ENCODE measurements around the gene SLC35E2B. TPM values are rescaled to one million over a fixed set of nuclear protein-coding genes. Genes with fewer than 3 reads are reported as not detected.

Gene SLC35E2B
- total RNA-seq, 1 experiment from 2014 or later, result 5.2 TPM

- no peak for DNase-seq (ENCODE audit: low spot score)
These were observed 80.5 kb downstream of the SLC35E2B start for GRCh38 chr1:1612104-1612400.

GRCh38 chr1:1610796-1611195, 81.8 kb downstream of the SLC35E2B start:
- DNase-seq (ENCODE audit: low spot score), result no peak

- no peak for DNase-seq (ENCODE audit: low spot score)
These were observed 82.6 kb downstream of the SLC35E2B start for GRCh38 chr1:1609822-1610485.

Other genes with a start within 250 kb of the SLC35E2B start
- gene ATAD3C, start 243.1 kb downstream of the SLC35E2B start, total RNA-seq (2014; rRNA removed; shearing (Covaris generic)), result not detected in 2 replicates
- gene ATAD3B, start 221.0 kb downstream of the SLC35E2B start, total RNA-seq (2014; rRNA removed; shearing (Covaris generic)), result 8.0 and 12.0 TPM in 2 replicates
- 16.4 and 19.2 TPM in 2 replicates for gene ATAD3A, start 180.6 kb downstream of the SLC35E2B start, total RNA-seq (2014; rRNA removed; shearing (Covaris generic))
- not detected in 2 replicates for gene TMEM240, start 152.2 kb downstream of the SLC35E2B start, total RNA-seq (2014; rRNA removed; shearing (Covaris generic))
- 49.7 and 56.2 TPM in 2 replicates for gene SSU72, start 117.9 kb downstream of the SLC35E2B start, total RNA-seq (2014; rRNA removed; shearing (Covaris generic))
- gene FNDC10, start 92.7 kb downstream of the SLC35E2B start, total RNA-seq (2014; rRNA removed; shearing (Covaris generic)), result not detected in 2 replicates
- gene MIB2, start 77.3 kb downstream of the SLC35E2B start, total RNA-seq (2014; rRNA removed; shearing (Covaris generic)), result 13.9 and 19.4 TPM in 2 replicates
- gene MMP23B, start 60.6 kb downstream of the SLC35E2B start, total RNA-seq (2014; rRNA removed; shearing (Covaris generic)), result 3.9 TPM in 1 of 2 replicates, not detected in the other
- 9.0 and 9.6 TPM in 2 replicates for gene CDK11B, start 33.8 kb downstream of the SLC35E2B start, total RNA-seq (2014; rRNA removed; shearing (Covaris generic))
- 6.6 and 9.8 TPM in 2 replicates for gene CDK11A, start 31.6 kb upstream of the SLC35E2B start, total RNA-seq (2014; rRNA removed; shearing (Covaris generic))
- 28.4 and 31.5 TPM in 2 replicates for gene NADK, start 85.7 kb upstream of the SLC35E2B start, total RNA-seq (2014; rRNA removed; shearing (Covaris generic))
- 39.2 and 44.0 TPM in 2 replicates for gene GNB1, start 198.3 kb upstream of the SLC35E2B start, total RNA-seq (2014; rRNA removed; shearing (Covaris generic))
- gene CALML6, start 222.5 kb upstream of the SLC35E2B start, total RNA-seq (2014; rRNA removed; shearing (Covaris generic)), result not detected in 2 replicates
- not detected in 2 replicates for gene TMEM52, start 226.5 kb upstream of the SLC35E2B start, total RNA-seq (2014; rRNA removed; shearing (Covaris generic))

Measured in A172 (cell line).